NK-92 (cell line): ENCODE measurements around the gene PDE6H.

Experiments
- DNase-seq: peaks from one replicate; lab custom pipeline; 2025; ENCODE audit not compliant: unreplicated experiment; lab: John Stamatoyannopoulos, UW

The PDE6H gene

DNA sequence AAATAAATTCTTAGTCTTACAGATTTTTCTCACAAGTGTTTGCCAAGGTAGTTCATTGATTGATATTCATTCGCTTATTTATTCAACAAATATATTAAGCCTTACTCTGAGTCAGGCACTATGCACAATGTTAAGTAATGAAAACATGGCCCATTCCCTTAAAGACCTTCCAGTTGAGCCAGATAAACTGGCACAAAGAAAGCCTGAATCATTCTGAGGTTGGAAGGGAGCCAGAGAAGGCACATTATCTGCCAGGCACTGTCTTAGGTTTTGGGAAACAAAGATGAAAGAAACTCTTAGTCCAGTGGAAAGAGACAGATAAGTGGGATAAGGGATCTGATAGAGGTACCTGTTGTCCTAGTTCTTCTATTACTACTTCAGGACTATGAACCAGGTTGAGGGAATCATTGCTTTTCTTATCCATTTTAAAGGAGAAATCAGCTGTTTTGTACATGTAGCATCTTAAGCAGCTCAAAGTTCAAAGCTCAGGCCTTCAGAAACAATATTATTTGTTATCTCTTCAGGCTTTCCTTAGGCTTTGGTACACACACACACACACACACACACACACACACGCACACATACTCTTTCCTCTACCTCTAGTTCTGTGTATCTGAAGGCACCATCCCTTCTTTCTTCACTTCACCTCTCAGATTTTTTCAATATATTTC lies 27.0 kb downstream of the PDE6H start:
- no peak for DNase-seq

DNA sequence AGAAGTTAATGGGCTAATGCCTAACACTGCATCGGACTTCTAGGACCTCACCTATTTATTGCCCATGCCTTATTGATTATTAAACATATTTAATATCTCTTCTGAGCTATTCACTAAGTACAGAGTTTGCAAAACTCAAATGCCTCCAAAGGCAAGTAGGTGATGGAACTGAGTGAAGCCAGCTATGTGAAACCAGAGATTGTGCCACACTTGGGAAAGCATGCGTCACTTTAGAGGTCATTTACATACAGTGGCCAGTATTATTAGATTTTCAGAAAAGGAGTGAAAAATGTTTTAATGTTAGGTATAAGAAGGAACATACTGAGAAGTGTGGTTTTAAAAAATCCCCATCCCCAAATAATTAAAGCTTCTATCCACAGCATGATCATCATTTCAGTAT lies 27.7 kb downstream of the PDE6H start:
- DNase-seq = no peak

DNA sequence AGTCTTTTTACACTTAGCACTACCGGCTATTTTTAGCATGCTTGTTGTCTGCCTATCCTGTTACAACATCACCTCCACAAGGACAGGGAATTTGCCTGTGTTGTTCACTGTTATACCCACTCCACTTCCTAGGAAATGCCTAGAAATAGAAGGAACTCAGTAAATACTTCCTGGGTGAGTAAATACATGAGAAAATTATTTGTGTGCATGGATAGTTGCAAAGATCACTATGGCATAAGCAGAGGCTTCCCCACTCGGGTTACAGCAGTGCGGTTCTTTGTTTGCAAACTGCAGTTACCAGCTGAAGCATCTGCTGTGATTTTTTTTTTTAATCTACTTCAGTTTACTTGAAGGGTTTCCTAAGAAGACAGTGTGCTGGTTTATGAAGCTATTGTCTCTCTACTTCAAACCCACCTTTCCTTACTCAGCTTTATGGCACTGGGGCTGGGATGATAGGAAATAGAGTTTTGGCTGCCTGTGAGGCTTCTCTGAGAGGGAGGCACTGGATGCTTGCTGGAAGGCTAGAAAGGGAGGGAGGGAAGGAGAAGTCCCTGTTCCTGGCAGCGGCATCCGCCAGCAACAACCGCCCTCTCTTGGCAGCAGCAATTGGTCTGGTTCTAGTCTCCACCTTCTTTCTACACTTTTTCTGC lies 29.0 kb downstream of the PDE6H start:
- no peak for DNase-seq

DNA sequence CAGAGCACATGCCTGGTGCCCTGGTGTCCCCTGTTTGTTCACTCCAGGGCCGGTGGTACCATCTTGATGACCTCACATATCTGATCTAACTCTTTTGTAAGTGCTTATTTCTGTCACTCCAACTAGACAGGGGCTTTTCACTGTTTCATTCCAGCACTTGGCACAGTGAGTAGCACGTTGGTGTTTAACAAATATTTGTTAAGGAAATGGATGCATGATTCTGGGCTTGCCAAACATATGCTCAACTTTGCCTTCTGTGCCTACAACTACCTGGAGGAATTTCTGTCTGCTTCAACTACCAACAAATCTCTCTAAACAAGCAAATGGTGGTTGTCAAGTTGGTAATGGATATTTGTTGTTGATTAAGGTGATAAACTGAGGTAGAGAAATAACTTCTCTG lies 31.6 kb downstream of the PDE6H start:
- no peak for DNase-seq

DNA sequence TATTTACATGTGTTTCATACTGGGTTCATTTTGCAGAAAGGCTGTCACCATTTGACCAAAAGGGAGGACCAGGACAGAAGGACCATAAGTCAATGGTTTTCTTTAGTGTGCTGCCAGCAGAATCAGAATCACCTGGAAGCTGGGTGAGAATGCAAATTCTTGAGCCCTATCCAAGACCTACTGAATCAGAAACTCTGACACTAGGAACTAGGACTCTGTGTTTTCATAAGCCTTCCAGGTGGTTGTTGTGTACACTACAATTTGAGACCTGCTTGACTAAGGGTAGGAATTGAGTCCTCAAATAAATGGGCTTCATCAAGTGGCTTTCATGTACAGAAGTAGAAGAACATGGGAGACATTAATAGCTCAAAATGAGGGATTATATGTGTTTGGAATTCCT lies 32.2 kb downstream of the PDE6H start:
- DNase-seq = no peak

DNA sequence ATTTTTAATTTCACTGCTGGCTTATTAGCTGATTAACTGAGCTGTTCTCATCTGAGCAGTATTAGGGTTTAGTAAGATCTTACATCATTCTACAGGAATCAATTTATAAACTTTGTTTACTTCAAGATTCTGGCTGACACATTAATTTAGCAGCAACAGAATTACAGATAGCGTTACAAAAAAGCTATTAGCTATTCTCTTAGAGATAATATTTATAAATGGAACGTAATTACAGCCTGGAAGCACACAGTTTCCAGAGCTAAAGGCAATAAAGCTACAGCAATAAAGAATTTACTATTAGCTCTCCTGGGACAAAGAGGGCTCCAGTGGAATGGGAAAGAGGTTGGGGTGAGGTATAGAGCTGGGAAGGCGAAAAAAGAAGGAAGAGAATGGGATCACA lies 34.7 kb downstream of the PDE6H start:
- no peak for DNase-seq

DNA sequence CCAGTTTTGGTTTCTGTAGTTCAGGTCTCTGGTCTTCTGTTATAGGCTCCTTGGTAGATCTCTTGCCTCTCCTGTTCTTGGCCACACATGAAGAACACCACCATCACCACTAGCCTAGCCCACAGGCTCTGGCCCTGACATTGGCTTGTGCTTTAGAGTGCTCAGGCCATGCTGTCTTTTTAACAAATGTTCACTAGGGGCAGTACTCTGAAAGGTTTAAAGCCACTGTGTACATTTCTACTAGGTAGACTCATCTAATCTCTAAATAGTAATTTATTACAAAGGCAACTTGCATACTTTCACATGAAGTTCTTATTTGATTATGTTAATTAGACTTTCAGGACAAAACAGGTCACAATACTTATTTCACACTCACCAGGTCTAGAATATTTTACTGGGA lies 38.3 kb downstream of the PDE6H start:
- DNase-seq = no peak

DNA sequence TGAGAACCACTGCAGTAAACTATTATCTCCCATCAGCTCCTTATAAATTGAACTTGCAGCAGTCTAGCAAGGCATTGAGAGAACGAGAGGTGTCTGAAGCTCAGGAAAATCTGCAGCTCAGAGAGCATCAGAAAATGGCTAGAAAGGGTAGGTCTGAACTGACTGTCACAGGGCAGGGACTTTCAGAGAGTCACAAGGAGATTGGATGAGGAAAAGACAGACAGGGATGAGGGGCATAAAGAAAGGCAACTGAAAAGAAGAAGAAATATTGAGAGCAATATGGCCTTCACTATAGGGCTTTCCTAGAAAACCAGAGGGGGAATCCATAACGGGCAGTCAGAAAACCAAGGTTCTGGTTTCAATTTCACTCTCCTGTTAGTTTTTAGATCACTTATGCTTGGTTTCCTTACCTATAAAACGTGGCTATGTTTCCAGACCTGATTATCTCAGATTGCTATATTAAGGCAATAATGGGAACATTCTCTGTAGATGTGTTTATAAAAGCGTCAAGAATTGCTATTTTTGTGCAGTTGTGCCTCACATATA lies 40.9 kb downstream of the PDE6H start:
- no peak for DNase-seq

DNA sequence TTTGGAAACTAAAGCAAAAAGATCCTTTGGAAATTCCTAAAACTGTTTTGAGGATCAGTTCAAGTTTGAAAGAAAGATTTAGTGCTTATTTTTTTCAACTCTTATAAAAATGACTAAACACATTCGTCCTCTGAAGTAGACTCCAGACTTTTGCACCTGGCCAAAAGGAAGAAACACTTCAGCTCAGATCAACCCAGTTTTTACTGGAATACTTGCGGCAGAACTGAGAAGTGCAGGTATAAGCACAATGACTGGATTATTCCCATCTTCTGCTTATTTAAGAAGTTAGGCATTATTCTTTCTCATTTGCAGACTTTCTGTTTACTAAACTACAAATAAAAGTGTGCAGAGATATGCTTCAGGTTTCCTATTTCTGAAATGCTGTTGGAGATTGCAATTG lies 41.9 kb downstream of the PDE6H start:
- DNase-seq = no peak

DNA sequence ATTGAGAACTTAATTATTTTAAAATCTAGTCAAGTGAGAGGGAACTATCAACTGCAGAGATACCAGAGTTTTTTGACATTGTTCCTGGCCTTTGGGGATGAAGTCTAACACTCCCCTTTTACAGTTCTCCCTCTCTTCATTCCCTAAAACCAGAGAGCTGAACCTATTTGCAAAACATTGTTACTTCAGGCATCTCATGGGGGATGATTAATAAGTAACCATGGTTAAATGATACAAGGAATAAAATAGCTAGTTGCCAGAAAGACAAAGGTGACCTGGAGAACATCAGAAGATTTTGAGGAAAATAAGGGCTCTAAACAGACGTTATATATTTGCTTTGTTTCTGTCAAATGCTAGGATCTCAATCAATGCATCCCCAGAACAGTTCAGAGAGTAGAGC lies 42.3 kb downstream of the PDE6H start:
- DNase-seq = no peak

DNA sequence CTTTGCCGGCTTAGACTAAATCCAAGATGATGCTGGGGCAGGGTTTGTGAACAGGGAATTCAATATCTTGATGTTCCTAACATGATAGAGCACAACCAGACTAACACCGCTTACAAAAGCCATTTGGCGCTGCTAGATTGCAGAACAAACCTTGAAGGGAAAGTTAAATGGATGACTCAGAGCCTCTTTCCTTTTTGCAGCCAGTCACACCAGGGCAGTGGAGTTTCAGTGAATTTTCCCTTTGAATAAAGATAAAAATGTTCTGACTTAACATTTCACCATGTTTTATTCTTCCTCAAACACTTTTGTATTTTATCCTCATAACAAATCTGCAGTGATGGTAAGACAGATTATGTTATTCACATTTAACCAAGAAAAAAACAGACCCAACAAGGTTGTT lies 47.3 kb downstream of the PDE6H start:
- DNase-seq = no peak
